ENCODE data around the gene PSMC3IP. TPM values are rescaled to one million over a fixed set of nuclear protein-coding genes. Genes with fewer than 3 reads are reported as not detected.

Gene PSMC3IP
- total RNA-seq, 4 donors from 2014 or later: 2.3 to 4.0 (median 3.6) TPM

DNA sequence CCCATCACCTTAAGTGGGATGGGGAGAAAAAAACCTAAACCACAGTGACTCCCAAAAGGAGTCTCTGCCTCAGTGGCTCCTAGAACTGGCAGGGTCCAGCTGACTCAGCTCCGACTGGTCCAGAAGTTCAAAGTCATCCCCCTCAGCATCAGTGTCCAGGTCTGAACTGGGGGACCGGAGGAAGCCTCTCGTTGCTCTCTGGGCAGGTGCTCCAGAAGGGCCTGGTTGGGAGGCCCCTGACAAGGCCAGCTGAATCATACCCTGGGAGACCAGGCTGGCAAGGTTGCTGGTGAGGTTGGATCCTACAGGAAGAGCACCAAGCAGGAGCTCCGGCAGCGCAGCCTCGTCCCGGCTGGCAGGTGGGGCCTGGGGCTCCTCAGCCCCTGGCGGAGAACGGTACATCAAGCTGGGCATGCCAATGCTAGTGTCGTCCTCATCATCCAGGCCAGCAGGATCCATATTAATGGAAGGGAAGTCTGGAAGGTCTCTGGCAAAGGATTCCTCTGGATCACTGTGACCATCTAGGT is 4.3 kb upstream of the PSMC3IP start:
- H3K27ac ChIP-seq: no peak overlapping the region
- H3K27me3 ChIP-seq: no peaks in the 10 kb centered on the region
- TF ChIP-seq POLR2AphosphoS5 (IDR thresholded peaks at IDR 0.05): no peak
- TF ChIP-seq EP300 (IDR thresholded peaks at IDR 0.05): no peak
- no peak for TF ChIP-seq CTCF (IDR thresholded peaks at IDR 0.05)
- TF ChIP-seq POLR2A (IDR thresholded peaks at IDR 0.05): no peak
- no peak for DNase-seq (ENCODE audit: low spot score in 2 of 2)
- 83% methylated on average over 4 of the region's 10 CpGs for WGBS
- H3K4me3 ChIP-seq: no peak overlapping the region
- H3K4me1 ChIP-seq: peaks cover 37% of the 10 kb centered on the region
- H3K9me3 ChIP-seq: no peaks in the 10 kb centered on the region
- peaks cover 71% of the 10 kb centered on the region for H3K36me3 ChIP-seq

GRCh38 chr17:42579794-42580551 is 2.4 kb upstream of the PSMC3IP start:
- Histone ChIP-seq H3K36me3 (peaks cover 57% of the 10 kb centered on the region), H3K9me3 (no peaks in the 10 kb centered on the region), H3K27me3 (no peaks in the 10 kb centered on the region), H3K27ac (no peak overlapping the region), H3K4me1 (peaks cover 20% of the 10 kb centered on the region), H3K4me3 (no peak overlapping the region)
- 48% methylated on average over 2 of the region's 2 CpGs for WGBS
- no peak for DNase-seq (ENCODE audit: low spot score in 2 of 2)
- no peak for TF ChIP-seq POLR2A (IDR thresholded peaks at IDR 0.05)
- no peak for TF ChIP-seq POLR2AphosphoS5 (IDR thresholded peaks at IDR 0.05)
- TF ChIP-seq CTCF (IDR thresholded peaks at IDR 0.05): no peak
- no peak for TF ChIP-seq EP300 (IDR thresholded peaks at IDR 0.05)

DNA sequence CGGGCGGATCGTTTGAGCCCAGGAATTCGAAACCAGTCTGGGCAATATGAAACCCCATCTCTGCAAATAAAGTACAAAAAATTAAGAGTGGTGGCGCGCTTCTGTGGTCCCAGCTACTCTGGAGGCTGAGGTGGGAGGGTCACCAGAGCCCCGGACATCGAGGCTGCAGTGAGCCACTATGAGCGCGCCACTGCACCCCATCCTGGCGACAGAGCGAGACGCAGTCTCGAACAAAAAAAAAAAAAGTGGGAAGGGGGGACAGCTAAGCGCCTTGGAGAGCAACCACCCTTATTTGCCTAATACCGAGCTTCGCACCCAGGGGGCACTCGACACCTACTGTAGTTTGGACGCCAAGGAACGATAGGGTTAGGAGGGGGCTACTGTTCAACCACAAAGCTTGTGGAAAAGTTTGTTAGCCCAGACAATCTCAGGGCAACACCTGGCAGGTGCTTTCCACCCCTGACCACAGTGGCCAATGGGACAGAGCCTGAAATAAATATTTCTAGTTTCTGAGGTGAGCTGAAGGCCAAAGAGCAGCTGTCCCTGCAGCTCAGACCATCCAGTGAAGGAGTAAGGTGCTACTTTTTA is 847 bp upstream of the PSMC3IP start:
- TF ChIP-seq EP300 (IDR thresholded peaks at IDR 0.05) (no peak), CTCF (IDR thresholded peaks at IDR 0.05) (peak; percentile 72 to 77)
- no peaks in the 10 kb centered on the region for H3K27me3 ChIP-seq
- peaks cover 17% of the 10 kb centered on the region for H3K4me1 ChIP-seq
- H3K9me3 ChIP-seq: no peaks in the 10 kb centered on the region
- peak; percentile 81 to 85 for DNase-seq (ENCODE audit: low spot score in 2 of 2)
- peaks cover 57% of the 10 kb centered on the region for H3K36me3 ChIP-seq
- WGBS: under 1% methylated on average over 20 of the region's 20 CpGs
- peak overlapping the region; percentile 81 for H3K27ac ChIP-seq
- H3K4me3 ChIP-seq: peak overlapping the region; percentile 61

DNA sequence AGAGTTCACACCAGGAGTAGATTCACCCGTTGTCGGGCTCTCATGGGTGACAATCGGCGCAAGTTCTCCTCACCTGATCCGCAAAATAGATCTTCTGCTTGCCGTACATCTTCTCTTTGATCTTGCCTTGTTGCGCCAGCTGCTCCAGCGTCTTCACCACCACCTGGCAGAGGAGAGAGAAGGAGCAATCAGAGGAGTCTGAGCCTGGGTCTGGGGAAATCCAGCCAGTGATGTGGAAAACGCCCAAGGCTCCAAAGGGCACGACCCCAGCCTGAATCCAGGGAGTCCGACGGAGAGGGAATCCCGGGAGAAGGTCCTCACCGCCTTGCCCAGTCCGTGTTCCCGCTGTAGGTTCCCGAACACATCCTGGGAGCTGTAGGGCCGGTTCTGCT is 393 bp downstream of the PSMC3IP start:
- H3K27me3 ChIP-seq: no peaks in the 10 kb centered on the region
- H3K9me3 ChIP-seq: no peaks in the 10 kb centered on the region
- peak overlapping the region; percentile 61 for H3K4me3 ChIP-seq
- WGBS: 6% methylated on average over 16 of the region's 18 CpGs
- peaks cover 17% of the 10 kb centered on the region for H3K4me1 ChIP-seq
- peak overlapping the region; percentile 81 for H3K27ac ChIP-seq
- TF ChIP-seq POLR2A (IDR thresholded peaks at IDR 0.05): no peak
- no peak for TF ChIP-seq CTCF (IDR thresholded peaks at IDR 0.05)
- TF ChIP-seq POLR2AphosphoS5 (IDR thresholded peaks at IDR 0.05): no peak
- DNase-seq (ENCODE audit: low spot score in 2 of 2): no peak
- peaks cover 57% of the 10 kb centered on the region for H3K36me3 ChIP-seq

GRCh38 chr17:42574463-42574862 is 3.1 kb downstream of the PSMC3IP start:
- H3K36me3 ChIP-seq: peaks cover 59% of the 10 kb centered on the region
- 82% methylated on average over 3 of the region's 3 CpGs for WGBS
- peaks cover 20% of the 10 kb centered on the region for H3K4me1 ChIP-seq
- no peaks in the 10 kb centered on the region for H3K27me3 ChIP-seq
- no peak overlapping the region for H3K27ac ChIP-seq
- no peaks in the 10 kb centered on the region for H3K9me3 ChIP-seq
- no peak overlapping the region for H3K4me3 ChIP-seq
- TF ChIP-seq EP300 (IDR thresholded peaks at IDR 0.05) (no peak), POLR2A (IDR thresholded peaks at IDR 0.05) (no peak), POLR2AphosphoS5 (IDR thresholded peaks at IDR 0.05) (no peak), CTCF (IDR thresholded peaks at IDR 0.05) (no peak)
- no peak for DNase-seq (ENCODE audit: low spot score in 2 of 2)

All from suprapubic skin (tissue), 4 donors.